Measurements from ENCODE around the gene ROM1. TPM values are rescaled to one million over a fixed set of nuclear protein-coding genes. Genes with fewer than 3 reads are reported as not detected.

ROM1 gene
- total RNA-seq, 1 donor from 2014 or later = 2.0 TPM

- H3K27ac ChIP-seq (replicated peaks) = peak within 1 kb of the TSS; percentile 91
- intact Hi-C loops (cut with micrococcal nuclease) = no loop called here
- peaks cover 29% of the 10 kb centered on the region for H3K4me1 ChIP-seq
- H3K9me3 ChIP-seq (replicated peaks) = no peaks in the 10 kb centered on the region
- peaks cover 28% of the 10 kb centered on the region for H3K36me3 ChIP-seq
- peak; percentile 25 for TF ChIP-seq CTCF (IDR thresholded peaks at IDR 0.05; ENCODE audit: borderline replicate concordance)
- H3K27me3 ChIP-seq (ENCODE audit: low read depth) = no peaks in the 10 kb centered on the region
- peak within 1 kb of the TSS; percentile 83 for H3K4me3 ChIP-seq
- DNase-seq = peak; percentile 98
Observed at GRCh38 chr11:62621567-62622470, 8.8 kb downstream of the ROM1 start, which contains the start of gene B3GAT3. B3GAT3 (minus strand) TSS chr11:62621986; CDS start chr11:62621947, 39 bp downstream.

GRCh38 chr11:62622476-62623089 lies 9.5 kb downstream of the ROM1 start:
- no peaks in the 10 kb centered on the region for H3K27me3 ChIP-seq (ENCODE audit: low read depth)
- intact Hi-C loops (cut with micrococcal nuclease) = no loop called here

GRCh38 chr11:62627713-62628112 lies 14.7 kb downstream of the ROM1 start:
- H3K4me1 ChIP-seq = peaks cover under 1% of the 10 kb centered on the region
- H3K36me3 ChIP-seq = peaks cover 78% of the 10 kb centered on the region
- intact Hi-C loops (cut with micrococcal nuclease) = no loop called here
- TF ChIP-seq CTCF (IDR thresholded peaks at IDR 0.05; ENCODE audit: borderline replicate concordance) = no peak
- no peaks in the 10 kb centered on the region for H3K27me3 ChIP-seq (ENCODE audit: low read depth)
- no peak overlapping the region for H3K4me3 ChIP-seq
- no peaks in the 10 kb centered on the region for H3K9me3 ChIP-seq (replicated peaks)
- no peak for DNase-seq
- H3K27ac ChIP-seq (replicated peaks) = no peak overlapping the region

More at GRCh38 chr11:62622476-62623089, 9.5 kb downstream of the ROM1 start:
- no peak for TF ChIP-seq CTCF (IDR thresholded peaks at IDR 0.05; ENCODE audit: borderline replicate concordance)
- H3K4me3 ChIP-seq = peak overlapping the region; percentile 83
- H3K27ac ChIP-seq (replicated peaks) = peak overlapping the region; percentile 91
- H3K4me1 ChIP-seq = peaks cover 29% of the 10 kb centered on the region
- peaks cover 27% of the 10 kb centered on the region for H3K36me3 ChIP-seq
- no peaks in the 10 kb centered on the region for H3K9me3 ChIP-seq (replicated peaks)
- DNase-seq = no peak

- Histone ChIP-seq H3K4me3 (no peak overlapping the region), H3K9me3 (replicated peaks) (no peaks in the 10 kb centered on the region), H3K36me3 (peaks cover 100% of the 10 kb centered on the region), H3K27ac (replicated peaks) (no peak overlapping the region), H3K27me3 (ENCODE audit: low read depth) (no peaks in the 10 kb centered on the region), H3K4me1 (no peaks in the 10 kb centered on the region)
- DNase-seq = no peak
- intact Hi-C loops (cut with micrococcal nuclease) = no loop called here
- TF ChIP-seq CTCF (IDR thresholded peaks at IDR 0.05; ENCODE audit: borderline replicate concordance) = no peak
Observed at GRCh38 chr11:62632492-62632891, 19.4 kb downstream of the ROM1 start.

- peaks cover 56% of the 10 kb centered on the region for H3K4me1 ChIP-seq
- TF ChIP-seq CTCF (IDR thresholded peaks at IDR 0.05; ENCODE audit: borderline replicate concordance) = no peak
- no peak overlapping the region for H3K4me3 ChIP-seq
- H3K9me3 ChIP-seq (replicated peaks) = no peaks in the 10 kb centered on the region
- no peaks in the 10 kb centered on the region for H3K27me3 ChIP-seq (ENCODE audit: low read depth)
- no peak for DNase-seq
- H3K27ac ChIP-seq (replicated peaks) = no peak overlapping the region
- peaks cover 50% of the 10 kb centered on the region for H3K36me3 ChIP-seq
- intact Hi-C loops (cut with micrococcal nuclease) = no loop called here
Observed at GRCh38 chr11:62644220-62644619, 31.2 kb downstream of the ROM1 start.
